CD4-positive, alpha-beta T cell treated with Interleukin-17A for 1 hour (primary cell): ENCODE measurements around the gene ADAMTS2.
"Not testable (repeated sequence)": the region's sequence is repeated elsewhere in the genome, so short reads cannot be mapped to it uniquely, and the experiment has no call there.

ENCODE experiments used
- DNase-seq: peaks from one replicate; pipeline ENCODE4 v3.0.0-alpha.2; 2020

Gene ADAMTS2

GRCh38 chr5:179226696-179227095 lies 118.6 kb downstream of the ADAMTS2 start:
- no peak for DNase-seq

- no peak for DNase-seq
Measured at GRCh38 chr5:179225387-179225786, 119.9 kb downstream of the ADAMTS2 start.

GRCh38 chr5:179224741-179225140 lies 120.5 kb downstream of the ADAMTS2 start:
- DNase-seq, result no peak

DNA sequence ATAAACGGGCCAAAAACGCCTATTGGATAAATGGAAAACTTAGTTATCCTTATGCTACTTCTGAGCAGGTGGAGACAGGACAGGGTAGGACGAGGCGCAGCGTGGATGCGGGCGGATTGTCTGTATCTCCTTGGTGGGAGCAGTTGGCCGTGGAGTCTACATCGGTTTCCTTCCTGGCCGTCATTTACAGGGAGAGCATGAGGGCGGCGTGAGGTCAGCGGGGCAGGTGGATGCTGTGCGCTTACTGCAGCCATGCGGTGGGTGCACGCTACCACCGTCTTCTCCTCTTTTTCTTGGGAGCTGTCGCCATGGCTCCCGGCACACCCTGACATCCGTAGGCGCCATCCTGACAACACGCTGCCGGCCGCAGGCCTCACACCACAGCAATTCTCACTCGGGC lies 121.3 kb downstream of the ADAMTS2 start:
- no peak for DNase-seq

GRCh38 chr5:179223528-179223927 lies 121.7 kb downstream of the ADAMTS2 start:
- DNase-seq, result no peak

- no peak for DNase-seq
Measured at GRCh38 chr5:179222246-179223017, 122.8 kb downstream of the ADAMTS2 start.

DNA sequence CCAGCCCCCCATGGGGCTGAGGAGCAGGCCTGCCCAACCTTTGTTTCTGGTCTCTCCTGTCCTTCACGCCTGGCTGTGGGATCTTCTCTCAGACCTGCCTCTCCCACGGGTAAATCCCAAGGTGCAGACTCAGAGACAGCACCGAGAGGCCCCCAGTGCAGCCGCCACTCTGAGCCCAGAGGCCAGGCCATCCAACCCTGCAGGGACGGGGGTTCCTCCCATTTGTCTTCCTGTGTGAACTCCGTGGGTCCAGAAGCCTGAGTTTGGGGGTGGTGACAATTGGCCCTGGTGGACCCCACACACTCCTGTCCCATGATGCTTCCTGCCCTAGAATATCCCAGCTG lies 123.4 kb downstream of the ADAMTS2 start:
- DNase-seq, result no peak

GRCh38 chr5:179221196-179221876 lies 123.9 kb downstream of the ADAMTS2 start:
- DNase-seq, result no peak

DNA sequence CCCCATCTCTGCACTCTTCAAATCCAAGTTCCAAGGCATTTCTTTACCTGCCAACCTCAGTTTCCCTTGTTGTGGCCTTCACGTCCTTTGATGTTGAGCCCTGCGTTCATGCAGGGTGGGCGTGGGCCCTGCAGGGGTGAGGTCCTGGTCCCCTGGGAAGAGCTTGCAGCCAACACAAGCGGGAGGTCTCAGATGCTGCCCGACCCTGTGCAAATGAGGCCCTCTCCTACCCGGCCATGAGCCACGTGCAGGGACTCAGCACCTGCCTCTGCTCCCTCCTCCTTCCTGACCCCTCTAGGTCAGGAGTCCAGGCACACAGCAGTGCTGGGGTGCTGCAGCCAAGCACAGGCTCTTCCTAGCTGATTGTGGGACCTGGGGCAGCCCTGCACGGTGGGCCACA lies 124.5 kb downstream of the ADAMTS2 start:
- no peak for DNase-seq

DNA sequence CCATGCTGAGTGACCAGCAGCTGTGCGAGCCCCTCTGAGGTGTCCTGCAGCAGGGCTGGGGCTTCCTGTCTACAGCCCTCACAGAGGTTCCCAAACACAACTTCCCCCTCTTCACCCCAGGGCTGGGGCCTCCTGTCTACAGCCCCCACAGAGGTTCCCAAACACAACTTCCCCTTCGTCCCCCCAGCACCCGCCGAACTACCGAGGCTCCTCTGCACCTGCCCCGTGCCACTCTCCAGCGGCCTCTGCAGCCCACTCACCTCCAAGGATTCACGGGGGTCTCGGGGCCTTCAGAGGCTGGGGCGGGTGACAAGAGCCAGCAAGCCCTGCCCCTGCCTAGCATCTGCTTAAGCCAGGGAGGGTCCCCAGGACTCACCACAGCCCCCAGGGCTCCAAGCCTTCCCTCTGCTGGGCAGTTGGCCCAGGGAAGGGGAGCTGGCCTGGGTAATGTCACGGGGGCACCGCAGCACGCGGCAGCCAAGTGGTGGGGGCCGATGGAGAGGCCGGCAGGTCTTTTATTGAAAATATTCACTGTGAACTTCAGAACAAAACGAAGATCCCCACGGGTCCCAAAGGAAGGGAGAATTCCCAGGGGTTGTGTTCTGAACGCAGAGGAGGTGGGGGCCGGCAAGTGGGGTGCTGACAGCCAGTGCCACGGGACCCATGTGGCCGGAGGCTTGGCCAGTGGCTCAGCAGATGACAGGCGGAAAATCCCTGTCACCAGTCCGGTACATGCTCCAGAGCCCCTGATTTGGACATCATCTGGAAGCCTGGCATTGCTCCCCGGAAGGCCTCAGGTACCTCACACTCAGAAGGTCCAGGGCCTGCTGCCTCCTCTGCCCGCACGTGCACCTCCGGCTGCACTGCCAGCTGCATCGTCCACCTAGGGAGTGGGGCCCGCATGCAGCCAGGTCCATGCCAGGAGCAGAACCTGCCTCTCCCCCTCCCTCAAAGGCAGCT lies 125.3 kb downstream of the ADAMTS2 start:
- DNase-seq, result no peak

- DNase-seq, result no peak
Measured at GRCh38 chr5:179218943-179219330, 126.3 kb downstream of the ADAMTS2 start.

GRCh38 chr5:179217956-179218942 lies 127.0 kb downstream of the ADAMTS2 start:
- DNase-seq, result no peak

DNA sequence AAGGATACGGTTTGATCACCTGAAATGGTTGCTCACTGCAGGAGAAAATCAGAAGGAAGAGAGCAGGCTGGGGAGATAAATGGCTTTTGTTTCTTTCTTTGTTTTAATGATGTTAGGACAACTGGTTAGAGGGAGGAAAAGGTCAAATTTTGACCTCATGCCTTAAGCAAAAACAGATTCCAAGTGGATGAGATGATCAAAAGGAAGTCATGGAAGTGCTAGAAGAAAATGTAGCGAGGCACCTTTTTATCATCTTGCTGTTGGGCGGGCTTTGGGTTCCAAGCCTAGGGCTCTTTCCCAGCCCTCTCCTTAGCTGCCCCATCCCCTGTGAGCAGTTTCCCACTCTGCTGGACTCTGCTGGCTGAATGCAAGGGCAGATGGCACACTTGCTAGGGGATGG lies 127.9 kb downstream of the ADAMTS2 start:
- no peak for DNase-seq

- not testable (repeated sequence) for DNase-seq
Measured at GRCh38 chr5:179216381-179216780, 128.9 kb downstream of the ADAMTS2 start.

GRCh38 chr5:179215576-179215975 lies 129.7 kb downstream of the ADAMTS2 start:
- no peak for DNase-seq

DNA sequence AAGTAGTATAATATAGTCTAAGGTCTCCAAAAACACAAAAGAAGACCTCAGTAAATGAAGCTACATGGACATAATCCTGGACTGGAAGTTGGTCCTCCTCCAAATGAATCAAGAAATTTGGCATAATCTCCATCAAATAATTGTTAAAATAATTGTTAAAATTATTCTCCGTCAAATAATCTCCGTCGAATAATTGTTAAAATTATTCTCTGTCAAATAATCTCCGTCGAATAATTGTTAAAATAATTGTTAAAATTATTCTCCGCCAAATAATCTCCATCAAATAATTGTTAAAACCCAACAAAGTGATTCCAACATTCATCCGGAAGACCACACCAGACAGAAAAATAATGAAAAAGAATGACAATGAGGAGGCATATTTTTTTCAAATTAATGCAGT lies 130.6 kb downstream of the ADAMTS2 start:
- no peak for DNase-seq

GRCh38 chr5:179212870-179213269 lies 132.4 kb downstream of the ADAMTS2 start:
- DNase-seq, result no peak

DNA sequence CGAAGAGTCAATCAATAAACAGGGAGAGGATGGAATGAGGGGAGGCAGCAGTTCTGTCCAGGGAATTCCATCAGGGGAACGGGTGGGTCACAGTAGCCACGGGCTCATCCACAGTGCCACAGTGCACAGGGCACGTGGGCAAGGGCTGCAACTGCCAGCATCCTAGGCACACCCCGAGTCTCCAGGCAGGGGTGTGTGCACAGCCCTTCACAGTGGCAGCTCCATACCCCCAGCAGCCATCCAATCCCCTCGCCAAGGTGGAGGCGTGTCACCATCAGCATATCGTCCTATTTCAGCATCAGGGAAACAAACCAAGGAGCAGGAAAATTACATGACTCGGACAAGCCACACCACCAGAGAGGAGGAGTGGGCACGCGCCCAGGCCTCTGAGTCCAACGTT lies 133.6 kb downstream of the ADAMTS2 start:
- DNase-seq, result no peak

- DNase-seq, result no peak
Measured at GRCh38 chr5:179211068-179211467, 134.2 kb downstream of the ADAMTS2 start.

DNA sequence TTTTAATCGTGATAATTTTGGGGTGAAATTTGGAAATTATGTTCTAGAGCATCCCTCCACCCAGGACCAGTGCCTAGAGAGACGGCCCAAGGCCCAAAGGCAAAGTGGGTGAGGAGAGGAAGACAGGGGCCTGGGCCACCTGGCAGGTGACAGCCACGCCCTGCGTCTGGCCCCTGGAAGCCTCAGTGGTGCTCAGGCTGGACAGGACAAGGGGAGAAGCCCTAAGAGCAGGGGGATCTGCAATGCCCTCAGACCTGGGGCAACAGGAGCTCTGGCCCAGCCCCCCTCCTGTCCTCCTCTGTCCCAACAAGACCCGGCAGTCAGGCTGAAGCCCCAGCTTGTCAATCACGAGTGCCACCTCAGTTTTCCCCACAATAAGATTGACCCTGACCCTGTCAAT lies 134.8 kb downstream of the ADAMTS2 start:
- DNase-seq, result no peak

- DNase-seq, result no peak
Measured at GRCh38 chr5:179209359-179210150, 135.7 kb downstream of the ADAMTS2 start.
